GM12801 (cell line): Measurements from ENCODE around the gene RRM2.

Experiments
- CTCF ChIP-seq: IDR thresholded peaks from one replicate; pipeline ENCODE4 v1.5.1; 2011; ENCODE audit warnings: control low read depth; ENCODE audit not compliant: insufficient read length; ENCODE audit errors: extremely low read depth

RRM2 gene

GRCh38 chr2:10144771-10145518 lies 22.4 kb downstream of the RRM2 start:
- TF ChIP-seq CTCF: no peak

GRCh38 chr2:10145519-10146357 lies 23.2 kb downstream of the RRM2 start:
- TF ChIP-seq CTCF: no peak

GRCh38 chr2:10146366-10147005 lies 23.9 kb downstream of the RRM2 start:
- no peak for TF ChIP-seq CTCF

- TF ChIP-seq CTCF: no peak
Observed at GRCh38 chr2:10148268-10148667, 25.7 kb downstream of the RRM2 start.

- TF ChIP-seq CTCF: no peak
Observed at GRCh38 chr2:10149635-10150034, 27.1 kb downstream of the RRM2 start.

GRCh38 chr2:10150436-10150835 lies 27.9 kb downstream of the RRM2 start:
- no peak for TF ChIP-seq CTCF

GRCh38 chr2:10151462-10151861 lies 28.9 kb downstream of the RRM2 start:
- no peak for TF ChIP-seq CTCF
